HEK293 (cell line): Measurements from ENCODE around the gene DUT.

Source experiments
- ZNF114 ChIP-seq: fragments of 450-650 bp; formaldehyde crosslinking; IDR thresholded peaks from 2 replicates; pipeline ENCODE4 v1.5.0; 2017; ENCODE audit warnings: missing biosample characterization, missing genetic modification characterization
- ZNF214 ChIP-seq: fragments of 450-650 bp; formaldehyde crosslinking; IDR thresholded peaks from 2 replicates; pipeline ENCODE4 v1.5.1; 2017; ENCODE audit warnings: missing biosample characterization, mild to moderate bottlenecking, missing genetic modification characterization, borderline replicate concordance
- ZNF518A ChIP-seq: fragments of 450-650 bp; formaldehyde crosslinking; conservative IDR thresholded peaks from 2 replicates; pipeline ENCODE4 v1.5.1; 2016; ENCODE audit warnings: low read depth, missing biosample characterization, missing genetic modification characterization
- ZNF610 ChIP-seq: fragments of 450-650 bp; formaldehyde crosslinking; IDR thresholded peaks from 2 replicates; pipeline ENCODE4 v1.5.1; 2016; ENCODE audit warnings: missing biosample characterization, missing genetic modification characterization, borderline replicate concordance
- ZNF792 ChIP-seq: fragments of 450-650 bp; formaldehyde crosslinking; IDR thresholded peaks from 2 replicates; pipeline ENCODE4 v1.5.1; 2016; ENCODE audit warnings: missing biosample characterization, missing genetic modification characterization
- TF ChIP-seq, protein P1 (sequence below): fragments of 450-650 bp; formaldehyde crosslinking; IDR thresholded peaks from 2 replicates; pipeline ENCODE4 v1.5.1; 2016; ENCODE audit warnings: missing biosample characterization, missing genetic modification characterization

- TF ChIP-seq ZNF214 (tag by site-specific recombination) (no peak), ZNF610 (tag by site-specific recombination) (no peak), ZNF114 (tag by site-specific recombination) (no peak), ZNF518A (no peak), ZNF792 (no peak)
- TF ChIP-seq, protein P1, sequence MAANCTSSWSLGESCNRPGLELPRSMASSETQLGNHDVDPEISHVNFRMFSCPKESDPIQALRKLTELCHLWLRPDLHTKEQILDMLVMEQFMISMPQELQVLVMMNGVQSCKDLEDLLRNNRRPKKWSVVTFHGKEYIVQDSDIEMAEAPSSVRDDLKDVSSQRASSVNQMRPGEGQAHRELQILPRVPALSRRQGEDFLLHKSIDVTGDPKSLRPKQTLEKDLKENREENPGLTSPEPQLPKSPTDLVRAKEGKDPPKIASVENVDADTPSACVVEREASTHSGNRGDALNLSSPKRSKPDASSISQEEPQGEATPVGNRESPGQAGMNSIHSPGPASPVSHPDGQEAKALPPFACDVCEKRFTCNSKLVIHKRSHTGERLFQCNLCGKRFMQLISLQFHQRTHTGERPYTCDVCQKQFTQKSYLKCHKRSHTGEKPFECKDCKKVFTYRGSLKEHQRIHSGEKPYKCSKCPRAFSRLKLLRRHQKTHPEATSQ (tag by site-specific recombination), result no peak
These were observed 7.9 kb upstream of the DUT start for GRCh38 chr15:48323294-48323693.
